Esophagus mucosa (tissue), 1 donor: ENCODE results near the gene MYCBP2. TPM values are rescaled to one million over a fixed set of nuclear protein-coding genes. Genes with fewer than 3 reads are reported as not detected.

ENCODE experiments used
- ATAC-seq: fragments of 200-7000 bp; cut with Tn5 transposase; one replicate; pipeline ENCODE4 v1.9.1; 2020
- total RNA-seq: library from RNA; stranded (reverse); gene quantifications from one replicate; pipeline ENCODE4 v1.2.4, GENCODE V29; 2023
- donor health status: DM: yes; HTN: yes; CAD: no.

Gene MYCBP2
- total RNA-seq, 1 donor from 2014 or later = 76.2 TPM

- ATAC-seq = no peak
Observed at GRCh38 chr13:77196052-77196618, 130.8 kb downstream of the MYCBP2 start.

GRCh38 chr13:77190349-77190958, 136.4 kb downstream of the MYCBP2 start:
- ATAC-seq = no peak

GRCh38 chr13:77185721-77186120, 141.2 kb downstream of the MYCBP2 start:
- ATAC-seq = no peak

GRCh38 chr13:77184455-77184854, 142.4 kb downstream of the MYCBP2 start:
- peak; percentile 44 for ATAC-seq

- ATAC-seq = no peak
Observed at GRCh38 chr13:77180011-77180410, 146.9 kb downstream of the MYCBP2 start.

- no peak for ATAC-seq
Observed at GRCh38 chr13:77177646-77178045, 149.2 kb downstream of the MYCBP2 start.

- ATAC-seq = no peak
Observed at GRCh38 chr13:77176350-77176749, 150.5 kb downstream of the MYCBP2 start.

- ATAC-seq = no peak
Observed at GRCh38 chr13:77172650-77173049, 154.2 kb downstream of the MYCBP2 start.

- ATAC-seq = no peak
Observed at GRCh38 chr13:77171451-77171850, 155.4 kb downstream of the MYCBP2 start.

- ATAC-seq = no peak
Observed at GRCh38 chr13:77168237-77168636, 158.7 kb downstream of the MYCBP2 start.

- ATAC-seq = no peak
Observed at GRCh38 chr13:77150651-77151050, 176.2 kb downstream of the MYCBP2 start.

GRCh38 chr13:77143431-77143830, 183.5 kb downstream of the MYCBP2 start:
- peak; percentile 97 for ATAC-seq

GRCh38 chr13:77139306-77139705, 187.6 kb downstream of the MYCBP2 start:
- ATAC-seq = no peak

- ATAC-seq = no peak
Observed at GRCh38 chr13:77138813-77139212, 188.1 kb downstream of the MYCBP2 start.

GRCh38 chr13:77136902-77137420, 189.9 kb downstream of the MYCBP2 start:
- ATAC-seq = no peak

GRCh38 chr13:77124423-77124822, 202.5 kb downstream of the MYCBP2 start:
- ATAC-seq = no peak

- ATAC-seq = no peak
Observed at GRCh38 chr13:77118134-77118533, 208.8 kb downstream of the MYCBP2 start.

- no peak for ATAC-seq
Observed at GRCh38 chr13:77114271-77114670, 212.6 kb downstream of the MYCBP2 start.

GRCh38 chr13:77113496-77113895, 213.4 kb downstream of the MYCBP2 start:
- ATAC-seq = no peak

GRCh38 chr13:77105051-77105450, 221.8 kb downstream of the MYCBP2 start:
- ATAC-seq = no peak

- ATAC-seq = no peak
Observed at GRCh38 chr13:77099415-77099814, 227.5 kb downstream of the MYCBP2 start.

GRCh38 chr13:77095288-77095687, 231.6 kb downstream of the MYCBP2 start:
- no peak for ATAC-seq

- no peak for ATAC-seq
Observed at GRCh38 chr13:77094773-77095172, 232.1 kb downstream of the MYCBP2 start.

GRCh38 chr13:77093735-77094134, 233.2 kb downstream of the MYCBP2 start:
- no peak for ATAC-seq

- no peak for ATAC-seq
Observed at GRCh38 chr13:77084755-77085154, 242.1 kb downstream of the MYCBP2 start.
